NCI-H2196 (cell line): ENCODE results near the gene WDR90.

ENCODE experiments used
- DNase-seq: peaks from one replicate; lab custom pipeline; 2025; ENCODE audit not compliant: unreplicated experiment; lab: John Stamatoyannopoulos, UW

Gene WDR90

GRCh38 chr16:648781-649589 lies at the start of gene WDR90:
WDR90 (plus strand) TSS chr16:649365; CDS start chr16:649417, 52 bp downstream.
- peak; percentile 98 for DNase-seq

- peak; percentile 42 for DNase-seq
Measured at GRCh38 chr16:600781-601180, 48.4 kb upstream of the WDR90 start.

- no peak for DNase-seq
Measured at GRCh38 chr16:603933-604332, 45.2 kb upstream of the WDR90 start.

- no peak for DNase-seq
Measured at GRCh38 chr16:606656-607307, 42.4 kb upstream of the WDR90 start.

GRCh38 chr16:608019-608418 lies 41.1 kb upstream of the WDR90 start:
- no peak for DNase-seq

GRCh38 chr16:609316-609715 lies 39.8 kb upstream of the WDR90 start:
- DNase-seq = no peak

GRCh38 chr16:609984-610383 lies 39.2 kb upstream of the WDR90 start:
- DNase-seq = no peak

- peak; percentile 62 for DNase-seq
Measured at GRCh38 chr16:610513-611381, 38.4 kb upstream of the WDR90 start.

- no peak for DNase-seq
Measured at GRCh38 chr16:615122-615521, 34.0 kb upstream of the WDR90 start.

- no peak for DNase-seq
Measured at GRCh38 chr16:616733-617586, 32.2 kb upstream of the WDR90 start.

GRCh38 chr16:617855-618254 lies 31.3 kb upstream of the WDR90 start:
- no peak for DNase-seq

GRCh38 chr16:619476-620100 lies 29.6 kb upstream of the WDR90 start:
- DNase-seq = no peak

GRCh38 chr16:620700-621525 lies 28.3 kb upstream of the WDR90 start:
- no peak for DNase-seq

GRCh38 chr16:621526-622105 lies 27.5 kb upstream of the WDR90 start:
- no peak for DNase-seq

- no peak for DNase-seq
Measured at GRCh38 chr16:622920-623280, 26.3 kb upstream of the WDR90 start.

- DNase-seq = no peak
Measured at GRCh38 chr16:624526-625070, 24.6 kb upstream of the WDR90 start.

GRCh38 chr16:625117-625976 lies 23.8 kb upstream of the WDR90 start:
- DNase-seq = no peak
